ENCODE measurements around the gene FBXW12. TPM values are rescaled to one million over a fixed set of nuclear protein-coding genes. Genes with fewer than 3 reads are reported as not detected.
"Not testable (repeated sequence)": the region's sequence is repeated elsewhere in the genome, so short reads cannot be mapped to it uniquely, and the experiment has no call there.

The FBXW12 gene, protein sequence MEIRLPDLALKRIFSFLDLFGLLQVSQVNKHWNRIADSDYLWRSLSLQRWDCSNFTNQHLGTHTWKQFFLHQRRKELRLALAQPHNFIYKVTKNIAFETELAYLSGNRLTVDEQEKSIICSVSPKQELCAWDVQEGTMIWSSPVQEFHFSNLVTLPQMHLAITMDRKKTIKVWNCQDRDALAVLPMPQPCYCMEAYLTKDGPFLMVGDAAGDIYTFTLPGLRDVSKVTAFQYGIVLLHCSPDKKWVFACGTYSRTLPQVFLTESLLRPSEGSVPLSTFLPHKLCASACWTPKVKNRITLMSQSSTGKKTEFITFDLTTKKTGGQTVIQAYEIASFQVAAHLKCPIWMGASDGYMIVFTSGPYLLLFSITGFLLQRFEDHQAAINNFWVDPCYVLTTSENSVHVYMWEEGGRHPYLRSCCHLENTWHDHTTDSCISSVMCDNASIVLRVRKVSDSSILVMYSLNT
- not detected for total RNA-seq

DNA sequence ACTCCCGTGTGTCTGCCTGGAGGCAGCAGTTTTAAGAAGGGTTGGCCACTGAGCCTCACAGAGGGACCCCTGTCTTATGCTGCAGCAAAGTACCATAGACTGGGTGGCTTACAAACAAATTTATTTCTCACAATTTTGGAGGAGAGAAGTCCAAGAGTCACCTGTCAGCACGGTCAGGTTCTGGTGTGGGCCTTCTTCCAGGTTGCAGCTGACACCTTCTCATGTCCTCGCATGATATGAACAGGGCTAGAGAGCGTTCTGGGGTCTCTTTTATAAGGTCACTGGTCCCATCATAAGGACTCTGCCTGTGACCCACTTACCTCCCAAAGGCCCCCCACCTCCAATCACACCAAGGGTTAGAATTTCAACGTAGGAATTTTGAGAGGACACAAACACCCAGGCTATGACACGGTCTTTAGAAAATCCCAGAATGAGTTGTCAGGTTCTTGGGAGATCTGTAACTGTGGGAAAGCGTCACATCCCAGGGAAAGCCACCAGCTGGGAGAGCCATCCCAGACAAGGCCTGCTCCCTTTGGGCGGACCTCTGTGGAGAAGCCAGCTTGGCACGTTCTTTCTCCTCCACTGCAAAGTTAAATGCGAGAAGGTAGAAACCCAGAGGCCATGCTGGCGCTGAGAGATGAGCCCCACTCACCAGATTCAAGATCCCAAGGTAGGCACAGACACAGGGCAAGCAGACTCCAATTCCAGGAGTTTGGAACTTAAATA, at the start of gene FBXW12:
Gene FBXW12 (plus strand): TSS at position 569 of the 726 bp plus-strand sequence. CDS start 549 bp downstream, outside the sequence.
- no peak within 1 kb of the TSS for H3K27ac ChIP-seq
- TF ChIP-seq POLR2A (IDR thresholded peaks at IDR 0.05), result no peak
- TF ChIP-seq, protein P1, sequence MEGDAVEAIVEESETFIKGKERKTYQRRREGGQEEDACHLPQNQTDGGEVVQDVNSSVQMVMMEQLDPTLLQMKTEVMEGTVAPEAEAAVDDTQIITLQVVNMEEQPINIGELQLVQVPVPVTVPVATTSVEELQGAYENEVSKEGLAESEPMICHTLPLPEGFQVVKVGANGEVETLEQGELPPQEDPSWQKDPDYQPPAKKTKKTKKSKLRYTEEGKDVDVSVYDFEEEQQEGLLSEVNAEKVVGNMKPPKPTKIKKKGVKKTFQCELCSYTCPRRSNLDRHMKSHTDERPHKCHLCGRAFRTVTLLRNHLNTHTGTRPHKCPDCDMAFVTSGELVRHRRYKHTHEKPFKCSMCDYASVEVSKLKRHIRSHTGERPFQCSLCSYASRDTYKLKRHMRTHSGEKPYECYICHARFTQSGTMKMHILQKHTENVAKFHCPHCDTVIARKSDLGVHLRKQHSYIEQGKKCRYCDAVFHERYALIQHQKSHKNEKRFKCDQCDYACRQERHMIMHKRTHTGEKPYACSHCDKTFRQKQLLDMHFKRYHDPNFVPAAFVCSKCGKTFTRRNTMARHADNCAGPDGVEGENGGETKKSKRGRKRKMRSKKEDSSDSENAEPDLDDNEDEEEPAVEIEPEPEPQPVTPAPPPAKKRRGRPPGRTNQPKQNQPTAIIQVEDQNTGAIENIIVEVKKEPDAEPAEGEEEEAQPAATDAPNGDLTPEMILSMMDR (IDR thresholded peaks at IDR 0.05 in 4 of 5, conservative IDR thresholded peaks at IDR 0.05 in 1 of 5), result no peak
- H3K9me3 ChIP-seq, result no peaks in the 10 kb centered on the region
- DNase-seq, result no peak
- no peaks in the 10 kb centered on the region for H3K4me1 ChIP-seq
- H3K36me3 ChIP-seq, result no peaks in the 10 kb centered on the region
- no peak for ATAC-seq
- no peaks in the 10 kb centered on the region for H3K27me3 ChIP-seq
- in situ Hi-C loops (cut with MboI; ENCODE audit: low sequenced_read_pairs in 4 of 4), result loop anchor here in 1 of 4 donors (25.0 kb wide), 1 partner anchor 1640 kb away; no protein-coding TSS in a partner anchor
- no peak within 1 kb of the TSS for H3K4me3 ChIP-seq
- intact Hi-C loops (cut with DNase I; ENCODE audit: low total_unique reads), result no loop called here

DNA sequence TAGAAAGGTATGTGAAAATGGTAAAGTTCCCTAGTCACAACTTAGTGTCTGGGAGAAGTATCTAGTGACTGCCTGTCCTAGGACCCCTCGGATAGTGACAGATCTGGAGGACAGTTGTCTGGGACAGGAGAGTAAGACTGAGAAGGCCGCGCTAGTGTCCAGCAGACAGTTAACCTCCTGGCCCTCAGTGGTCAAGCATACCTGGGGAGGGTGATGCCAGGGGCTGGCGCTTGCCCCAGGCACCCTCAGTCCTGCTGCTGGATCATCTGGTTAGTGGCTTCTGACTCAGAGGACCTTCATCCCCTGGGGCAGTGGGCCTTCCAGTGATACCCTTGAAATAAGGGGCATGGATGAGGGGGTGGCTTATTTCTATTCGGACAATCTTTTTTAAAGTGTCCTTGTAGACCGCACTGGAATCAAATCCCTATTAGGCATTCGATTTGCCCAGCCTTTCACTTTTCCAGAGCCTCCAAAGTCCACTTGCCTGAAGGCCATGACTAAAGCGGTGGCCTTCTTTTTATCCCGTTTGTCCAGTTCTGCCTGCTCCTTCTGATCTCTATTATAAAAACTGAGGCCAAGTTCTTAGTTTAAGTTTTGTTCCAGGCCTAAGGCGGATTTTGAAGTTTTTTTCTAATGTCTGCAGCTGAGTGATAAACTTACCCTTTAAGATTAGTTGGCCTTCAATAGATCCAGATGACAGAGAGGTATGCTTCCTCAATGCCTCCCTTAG, 40.1 kb upstream of the FBXW12 start:
- intact Hi-C loops (cut with DNase I; ENCODE audit: low total_unique reads); H3K9me3 ChIP-seq: not testable (repeated sequence)

DNA sequence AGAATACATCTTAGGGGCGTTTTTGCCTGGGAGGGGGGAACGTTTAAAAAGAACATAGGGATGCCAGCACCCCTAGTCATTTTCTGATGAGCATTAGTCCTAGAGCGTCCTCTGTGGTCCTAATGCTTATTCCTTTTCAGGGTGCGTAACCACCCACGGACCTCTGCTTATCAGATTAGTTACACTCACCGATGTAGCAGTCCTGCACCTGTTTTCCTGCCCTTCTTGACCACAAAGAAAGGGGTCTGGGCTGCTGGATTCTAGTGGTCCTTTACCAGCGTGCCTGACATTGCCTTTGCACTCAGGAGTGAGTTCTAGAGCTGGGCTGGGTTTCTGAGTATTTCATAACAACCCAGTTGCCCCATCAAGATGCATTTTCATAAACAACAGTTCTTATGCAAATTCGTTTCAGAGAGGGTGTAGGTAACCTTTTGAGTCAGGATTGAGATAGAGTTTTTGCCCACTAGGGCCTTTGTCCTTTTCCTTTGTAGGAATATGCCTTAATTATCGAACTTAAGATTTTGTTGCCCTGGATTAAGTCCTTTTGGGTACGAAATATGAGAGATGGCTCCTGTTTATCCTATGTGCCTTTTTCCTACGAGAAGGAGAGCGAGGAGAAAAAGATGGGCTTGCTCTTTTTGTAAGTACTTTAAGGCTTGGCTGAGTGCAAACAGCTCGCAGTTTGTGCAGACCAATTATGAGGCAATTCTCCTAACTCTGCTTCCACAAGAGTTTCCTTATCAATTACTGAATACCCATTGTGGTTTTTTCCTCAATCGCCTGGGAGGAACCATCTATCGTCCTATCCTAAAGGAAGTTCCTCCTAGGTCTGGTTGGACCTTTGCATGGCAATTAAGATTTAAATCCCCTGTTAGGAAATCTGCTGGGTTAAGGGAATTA, 38.4 kb upstream of the FBXW12 start, which contains the start of gene SPINK8:
Gene SPINK8 (minus strand): TSS at position 316 of the 900 bp plus-strand sequence. CDS start 5,320 bp downstream, outside the sequence.
- intact Hi-C loops (cut with DNase I; ENCODE audit: low total_unique reads); H3K9me3 ChIP-seq; H3K4me1 ChIP-seq; DNase-seq; H3K27me3 ChIP-seq; H3K27ac ChIP-seq; in situ Hi-C loops (cut with MboI; ENCODE audit: low sequenced_read_pairs in 4 of 4); H3K4me3 ChIP-seq; ATAC-seq; H3K36me3 ChIP-seq: not testable (repeated sequence)

More for the DNA sequence above, 40.1 kb upstream of the FBXW12 start:
- ATAC-seq; H3K36me3 ChIP-seq; H3K27ac ChIP-seq; H3K4me1 ChIP-seq; H3K27me3 ChIP-seq; in situ Hi-C loops (cut with MboI; ENCODE audit: low sequenced_read_pairs in 4 of 4); H3K4me3 ChIP-seq; DNase-seq: not testable (repeated sequence)

DNA sequence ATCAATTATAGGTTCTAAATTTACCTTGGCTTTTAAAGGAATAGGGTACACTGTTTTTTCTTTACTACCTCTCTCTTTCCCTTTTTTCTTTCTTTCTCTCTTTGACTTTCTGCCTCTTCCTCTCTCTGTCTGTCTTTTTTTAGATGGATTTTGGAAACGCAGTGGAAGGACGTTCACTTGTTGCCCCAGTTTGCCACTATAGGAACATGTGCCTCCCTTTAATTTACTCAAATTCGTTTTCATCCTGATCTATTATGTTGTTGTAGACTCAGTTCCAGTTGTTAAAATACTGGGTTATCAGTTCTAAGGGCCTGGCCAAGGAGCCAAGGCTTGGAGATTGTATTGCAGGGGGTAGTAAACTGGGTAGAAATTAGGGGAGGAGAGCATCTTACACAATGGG, 37.4 kb upstream of the FBXW12 start:
- no peak overlapping the region for H3K4me3 ChIP-seq
- TF ChIP-seq POLR2A (IDR thresholded peaks at IDR 0.05), result no peak
- TF ChIP-seq, protein P1 (IDR thresholded peaks at IDR 0.05 in 4 of 5, conservative IDR thresholded peaks at IDR 0.05 in 1 of 5), result no peak
- no peak overlapping the region for H3K27ac ChIP-seq
- ATAC-seq, result no peak
- intact Hi-C loops (cut with DNase I; ENCODE audit: low total_unique reads), result no loop called here
- H3K9me3 ChIP-seq, result no peaks in the 10 kb centered on the region
- no peak for DNase-seq
- H3K4me1 ChIP-seq, result no peaks in the 10 kb centered on the region
- H3K36me3 ChIP-seq, result no peaks in the 10 kb centered on the region
- in situ Hi-C loops (cut with MboI; ENCODE audit: low sequenced_read_pairs in 4 of 4), result no loop called here
- no peaks in the 10 kb centered on the region for H3K27me3 ChIP-seq

DNA sequence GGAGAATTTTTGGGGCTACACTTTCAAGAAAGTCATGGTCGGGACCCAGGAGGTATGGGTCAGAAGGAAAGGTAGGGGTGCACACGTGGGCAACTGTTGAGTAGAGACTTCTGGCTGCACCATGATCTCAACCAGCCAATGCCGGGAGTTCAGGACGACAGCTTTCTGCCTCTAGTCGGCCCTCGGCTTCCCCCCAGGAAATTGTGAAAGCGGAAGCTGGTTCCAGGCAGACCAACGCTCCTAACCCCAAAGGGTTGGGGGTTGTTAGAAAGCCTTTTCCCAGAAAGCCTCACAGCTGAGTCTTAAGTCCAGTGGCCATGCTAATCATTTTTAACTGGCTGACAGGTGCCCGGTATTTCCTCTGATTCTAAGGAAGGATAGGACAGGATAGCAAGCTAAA, 36.7 kb upstream of the FBXW12 start:
- H3K9me3 ChIP-seq; ATAC-seq; H3K4me1 ChIP-seq; DNase-seq; H3K27me3 ChIP-seq; H3K27ac ChIP-seq; in situ Hi-C loops (cut with MboI; ENCODE audit: low sequenced_read_pairs in 4 of 4); H3K36me3 ChIP-seq; intact Hi-C loops (cut with DNase I; ENCODE audit: low total_unique reads); H3K4me3 ChIP-seq: not testable (repeated sequence)

DNA sequence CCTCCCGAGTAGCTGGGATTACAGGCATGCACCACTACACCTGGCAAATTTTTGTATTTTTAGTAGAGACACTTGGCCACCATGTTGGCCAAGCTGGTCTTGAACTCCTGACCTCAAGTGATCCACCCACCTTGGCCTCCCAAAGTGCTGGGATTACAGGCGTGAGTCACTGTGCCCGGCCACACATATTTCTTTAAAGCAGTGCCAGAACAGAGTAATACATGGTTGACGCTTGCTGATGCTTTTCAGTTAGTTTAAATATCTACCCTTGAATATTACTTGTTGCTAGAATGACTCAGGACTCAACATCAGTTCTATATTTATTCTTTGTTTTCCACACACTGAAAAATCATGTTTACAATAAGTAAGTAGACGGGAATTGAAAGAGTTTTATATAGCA, 34.5 kb upstream of the FBXW12 start:
- in situ Hi-C loops (cut with MboI; ENCODE audit: low sequenced_read_pairs in 4 of 4); H3K9me3 ChIP-seq; ATAC-seq; H3K27ac ChIP-seq; H3K27me3 ChIP-seq; intact Hi-C loops (cut with DNase I; ENCODE audit: low total_unique reads); H3K4me3 ChIP-seq; DNase-seq; H3K36me3 ChIP-seq; H3K4me1 ChIP-seq: not testable (repeated sequence)
